ENCODE results near the gene ERLEC1.
"Not testable (repeated sequence)": the region's sequence is repeated elsewhere in the genome, so short reads cannot be mapped to it uniquely, and the experiment has no call there.

ERLEC1 gene, protein sequence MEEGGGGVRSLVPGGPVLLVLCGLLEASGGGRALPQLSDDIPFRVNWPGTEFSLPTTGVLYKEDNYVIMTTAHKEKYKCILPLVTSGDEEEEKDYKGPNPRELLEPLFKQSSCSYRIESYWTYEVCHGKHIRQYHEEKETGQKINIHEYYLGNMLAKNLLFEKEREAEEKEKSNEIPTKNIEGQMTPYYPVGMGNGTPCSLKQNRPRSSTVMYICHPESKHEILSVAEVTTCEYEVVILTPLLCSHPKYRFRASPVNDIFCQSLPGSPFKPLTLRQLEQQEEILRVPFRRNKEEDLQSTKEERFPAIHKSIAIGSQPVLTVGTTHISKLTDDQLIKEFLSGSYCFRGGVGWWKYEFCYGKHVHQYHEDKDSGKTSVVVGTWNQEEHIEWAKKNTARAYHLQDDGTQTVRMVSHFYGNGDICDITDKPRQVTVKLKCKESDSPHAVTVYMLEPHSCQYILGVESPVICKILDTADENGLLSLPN

DNA sequence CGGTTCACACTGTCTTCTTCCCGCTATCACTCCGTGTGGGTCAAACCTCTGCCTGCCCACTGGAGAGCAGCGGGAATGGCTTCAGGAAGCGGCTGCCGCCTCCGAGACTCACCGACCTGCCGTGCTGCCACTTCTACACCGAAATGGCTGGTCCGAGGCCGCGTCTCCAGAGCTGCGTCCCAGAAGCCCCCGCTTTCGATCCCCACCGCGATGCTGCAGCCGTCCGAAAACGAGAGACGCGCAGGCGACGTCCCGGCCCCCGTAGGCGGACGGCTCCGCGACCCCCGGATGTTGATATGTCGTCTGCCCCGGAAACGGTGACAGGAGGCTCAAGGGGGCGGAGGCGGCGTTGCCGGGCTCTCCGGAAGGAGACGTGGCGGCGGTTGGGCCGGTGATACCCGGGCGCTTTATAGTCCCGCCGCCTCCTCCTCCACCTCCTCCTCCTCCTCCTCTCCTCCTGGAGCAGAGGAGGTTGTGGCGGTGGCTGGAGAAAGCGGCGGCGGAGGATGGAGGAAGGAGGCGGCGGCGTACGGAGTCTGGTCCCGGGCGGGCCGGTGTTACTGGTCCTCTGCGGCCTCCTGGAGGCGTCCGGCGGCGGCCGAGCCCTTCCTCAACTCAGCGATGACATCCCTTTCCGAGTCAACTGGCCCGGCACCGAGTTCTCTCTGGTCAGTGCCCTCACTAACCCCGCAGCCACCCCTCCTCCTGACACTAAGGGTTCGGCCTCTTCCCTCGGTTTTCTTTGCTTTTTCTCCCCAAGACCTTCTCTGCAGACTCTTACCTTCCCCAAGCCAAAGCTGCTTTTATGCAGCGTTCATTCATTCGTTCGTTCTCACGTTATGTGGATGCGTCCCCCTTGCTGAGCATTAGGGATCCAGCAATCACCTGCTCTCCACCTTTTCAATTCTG is at the start of gene ERLEC1, which contains the start of gene ASB3:
ERLEC1 (plus strand) TSS at position 340 of the 909 bp plus-strand sequence; CDS start at position 507, 167 bp downstream.
ASB3 (minus strand) TSS at position 249 of the 909 bp plus-strand sequence. CDS start 21,381 bp downstream, outside the sequence.
- peak; percentile 70 for DNase-seq

DNA sequence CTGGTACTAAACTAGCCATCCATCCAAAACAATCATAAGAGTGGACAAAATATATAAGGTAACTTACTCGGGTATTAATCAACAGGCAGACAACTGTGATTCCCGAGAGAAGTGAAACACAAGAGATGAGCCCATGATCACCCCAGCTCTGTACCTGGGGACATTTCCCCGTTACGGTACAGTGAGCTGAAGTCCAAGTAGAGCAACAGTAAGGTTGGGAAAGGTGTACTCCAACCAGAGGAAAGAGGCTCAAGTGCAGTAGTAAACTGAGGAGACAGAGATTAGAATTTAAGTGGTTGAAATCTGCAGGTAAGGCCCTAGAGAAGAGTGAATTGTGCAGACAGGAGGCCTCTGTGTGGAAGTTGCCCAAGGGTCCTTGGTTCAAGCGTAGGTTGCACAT is 49.8 kb upstream of the ERLEC1 start:
- DNase-seq = no peak

DNA sequence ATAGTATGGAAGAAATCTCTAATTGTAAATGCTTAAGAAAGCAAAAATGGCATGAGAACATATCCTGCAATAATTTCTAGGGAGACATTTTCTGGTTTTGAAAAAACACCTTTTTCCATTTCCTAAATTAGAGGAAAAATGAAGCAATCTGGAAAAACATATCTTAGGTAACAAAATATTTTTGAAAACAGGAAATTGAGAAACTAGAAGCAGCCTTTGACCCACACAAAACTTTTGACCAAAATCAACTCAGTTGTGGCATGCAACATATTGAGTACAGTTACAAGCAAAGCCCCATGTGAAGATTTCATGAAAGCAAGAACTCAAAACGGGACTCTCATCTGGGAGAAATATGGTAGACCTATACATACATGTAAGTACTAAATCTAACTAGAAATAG is 47.8 kb upstream of the ERLEC1 start:
- DNase-seq = no peak

DNA sequence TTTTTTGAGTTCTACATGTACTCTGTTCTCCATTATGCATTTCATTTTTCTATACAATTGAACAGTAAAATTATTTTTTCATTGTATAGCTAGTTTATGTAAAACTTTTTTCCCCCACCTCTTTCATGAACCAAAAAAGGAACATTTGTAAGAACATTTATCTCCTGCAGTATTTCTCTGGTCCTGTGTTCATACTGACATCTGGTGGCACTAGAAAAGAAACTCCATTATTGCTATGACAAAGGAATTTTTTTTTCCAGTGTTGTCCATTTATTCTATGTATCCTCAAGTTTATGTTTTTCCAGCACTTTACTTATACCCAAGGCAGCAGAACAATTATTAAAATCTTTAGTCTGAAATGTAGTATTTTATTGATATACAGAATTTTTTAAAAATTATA is 46.7 kb upstream of the ERLEC1 start:
- no peak for DNase-seq

DNA sequence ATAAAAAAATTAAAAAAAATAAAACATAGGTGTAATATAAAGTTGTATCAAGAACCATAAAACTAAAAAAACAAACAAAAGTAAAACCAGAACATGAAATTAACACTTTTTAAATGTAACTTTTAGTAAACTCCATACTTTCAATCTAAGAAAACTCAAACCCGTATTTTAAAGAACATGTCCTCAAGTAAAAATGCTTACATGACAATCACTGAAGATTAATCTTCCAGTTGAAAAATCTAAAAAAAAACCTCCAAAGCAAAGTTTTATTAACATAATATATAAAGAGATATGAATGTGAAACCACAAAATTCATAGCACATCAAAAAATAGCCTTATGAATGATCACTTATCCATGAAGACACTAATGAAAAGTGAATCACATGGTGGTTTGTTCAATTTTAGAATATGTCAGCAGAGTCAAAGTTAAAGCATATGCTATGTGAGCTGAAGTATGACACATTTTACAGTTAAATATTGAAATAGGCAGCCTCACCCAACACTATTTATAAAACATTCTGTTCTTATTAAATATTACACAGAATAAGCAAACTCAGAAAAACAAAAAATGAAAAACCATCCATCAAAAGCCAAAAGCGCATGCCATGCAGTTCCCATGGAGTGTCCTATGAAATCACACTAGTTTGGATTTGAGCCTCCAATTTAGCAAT is 42.3 kb upstream of the ERLEC1 start:
- DNase-seq = no peak

DNA sequence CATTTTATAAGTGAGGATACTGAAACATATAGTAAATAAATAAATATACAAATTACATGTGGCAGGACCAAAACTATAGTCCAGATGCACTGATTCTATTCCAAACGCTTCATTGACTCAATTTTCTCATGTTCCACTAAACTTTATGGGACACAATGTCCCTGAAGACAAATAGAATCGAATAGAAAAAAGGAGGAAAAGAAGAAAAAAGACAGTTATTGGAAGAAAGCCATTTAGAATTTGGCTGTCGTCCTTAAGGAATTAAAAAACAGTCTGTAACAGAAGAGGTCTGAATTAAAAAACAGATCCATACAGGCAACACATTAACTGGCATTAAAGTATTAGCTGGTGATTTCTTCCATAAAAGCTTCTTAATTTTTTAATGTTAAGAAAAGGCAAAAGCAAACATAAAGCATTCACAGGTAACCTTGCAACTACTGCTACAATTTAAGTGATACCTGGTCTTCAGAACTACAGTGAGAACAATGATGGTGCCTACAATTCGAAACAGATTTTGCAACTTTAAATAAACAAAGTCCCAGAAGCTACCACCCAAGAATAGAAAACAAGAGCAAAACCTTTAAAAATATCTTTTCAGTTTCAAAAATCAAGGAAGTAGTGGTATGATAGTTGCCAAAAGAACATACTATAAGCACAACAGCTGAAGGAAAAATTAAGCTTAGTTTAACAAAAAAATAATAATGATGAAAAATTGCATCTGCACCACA is 36.6 kb upstream of the ERLEC1 start:
- no peak for DNase-seq

DNA sequence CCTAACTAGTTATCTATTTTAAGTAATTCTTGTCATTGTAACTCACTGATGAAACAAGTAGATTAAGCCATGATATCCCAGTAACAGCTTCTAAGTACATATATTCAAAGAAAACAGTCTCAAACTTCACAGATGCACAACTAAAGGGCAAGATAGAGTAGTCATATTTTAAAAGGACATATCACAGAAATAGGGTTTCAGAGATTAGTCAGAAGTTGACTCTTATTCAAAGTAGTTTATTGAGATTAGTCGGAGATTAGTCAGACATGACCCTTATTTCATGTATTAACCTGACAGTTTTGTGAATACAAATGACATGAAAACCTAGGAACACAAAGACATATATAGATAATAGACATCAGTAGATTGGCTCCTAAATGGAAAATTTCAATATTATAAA is 35.1 kb upstream of the ERLEC1 start:
- no peak for DNase-seq

DNA sequence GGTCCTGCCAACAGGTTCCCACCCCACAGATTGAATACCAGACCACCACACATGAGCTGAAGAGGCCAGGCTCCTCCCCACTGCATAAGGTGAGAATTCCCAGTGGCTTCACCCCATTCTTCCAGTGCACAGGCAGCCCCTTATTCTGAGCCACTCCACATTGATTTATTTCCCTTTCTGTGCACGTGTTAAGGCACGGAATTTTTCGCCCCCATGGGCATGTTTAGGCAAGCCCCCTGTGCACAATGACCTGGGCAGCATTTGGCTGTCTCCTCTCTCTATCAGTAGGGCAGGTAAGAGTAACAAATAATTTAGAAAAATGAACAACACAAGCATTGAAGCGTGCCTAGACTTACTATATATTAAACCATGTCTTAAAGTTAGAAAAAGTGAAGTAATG is 34.5 kb upstream of the ERLEC1 start:
- no peak for DNase-seq

DNA sequence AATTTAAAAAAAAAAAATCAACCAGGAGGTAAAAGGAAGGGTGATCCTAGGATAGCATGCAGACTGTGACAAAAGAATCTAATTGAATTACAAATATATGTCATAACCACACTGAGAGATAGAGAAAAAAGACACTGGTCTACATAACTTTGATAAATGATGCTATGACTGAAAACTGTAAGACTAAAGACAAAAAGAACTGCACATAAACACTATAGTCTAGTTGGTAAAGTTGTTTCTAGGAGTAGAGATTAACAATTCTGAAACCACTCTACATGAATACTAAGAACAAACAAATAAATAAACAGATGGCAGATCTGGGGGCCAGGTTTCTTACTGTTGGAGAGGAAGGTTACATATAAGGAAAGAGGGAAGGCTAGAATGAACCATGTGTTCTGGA is 33.8 kb upstream of the ERLEC1 start:
- no peak for DNase-seq

DNA sequence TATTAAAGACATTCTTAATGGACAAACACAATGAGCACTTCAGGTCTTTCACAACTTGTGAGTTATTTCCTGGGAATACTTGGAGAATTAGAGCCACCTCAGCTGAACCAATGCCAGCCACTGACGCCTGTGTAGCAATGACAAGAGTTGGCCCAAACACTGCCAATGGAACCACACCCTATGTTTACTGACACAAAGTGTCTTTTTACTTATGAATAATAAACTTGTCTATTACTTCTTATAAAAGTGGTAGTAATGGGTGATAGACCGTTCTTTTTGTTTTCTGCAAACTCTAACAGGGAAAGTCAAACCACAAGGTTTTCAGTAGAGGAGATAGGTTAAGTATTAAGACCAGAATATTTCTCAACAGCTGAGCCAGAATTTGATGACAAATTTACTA is 31.7 kb upstream of the ERLEC1 start:
- DNase-seq = no peak

DNA sequence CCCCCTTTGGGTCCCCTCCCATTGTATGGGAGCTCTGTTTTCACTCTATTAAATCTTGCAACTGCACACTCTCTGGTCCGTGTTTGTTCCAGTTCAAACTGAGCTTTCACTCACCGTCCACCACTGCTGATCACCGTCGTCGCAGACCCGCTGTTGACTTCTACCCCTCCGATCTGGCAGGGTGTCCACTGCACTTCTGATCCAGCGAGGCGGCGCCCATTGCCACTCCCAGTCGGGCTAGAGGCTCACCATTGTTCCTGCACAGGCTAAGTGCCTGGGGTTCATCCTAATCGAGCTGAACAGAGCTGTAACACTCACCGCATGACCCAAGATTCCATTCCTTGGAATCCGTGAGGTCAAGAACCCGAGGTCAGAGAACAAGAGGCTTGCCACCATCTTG is 30.2 kb upstream of the ERLEC1 start:
- DNase-seq = no peak

DNA sequence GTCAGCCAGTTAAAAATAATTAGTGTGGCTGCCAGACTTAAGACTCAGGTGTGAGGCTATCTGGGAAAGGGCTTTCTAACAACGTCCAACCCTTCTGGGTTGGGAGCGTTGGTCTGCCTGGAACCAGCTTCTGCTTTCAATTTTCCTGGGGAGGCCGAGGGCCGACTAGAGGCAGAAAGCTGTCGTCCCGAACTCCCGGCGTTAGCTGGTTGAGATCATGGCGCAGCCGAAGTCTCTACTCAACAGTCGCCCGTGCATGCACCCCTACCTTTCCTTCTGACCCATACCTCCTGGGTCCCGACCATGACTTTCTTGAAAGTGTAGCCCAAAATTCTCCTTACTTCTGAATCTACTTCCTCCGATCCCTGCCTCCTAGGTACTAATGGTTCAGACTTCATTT is 29.6 kb upstream of the ERLEC1 start:
- not testable (repeated sequence) for DNase-seq

DNA sequence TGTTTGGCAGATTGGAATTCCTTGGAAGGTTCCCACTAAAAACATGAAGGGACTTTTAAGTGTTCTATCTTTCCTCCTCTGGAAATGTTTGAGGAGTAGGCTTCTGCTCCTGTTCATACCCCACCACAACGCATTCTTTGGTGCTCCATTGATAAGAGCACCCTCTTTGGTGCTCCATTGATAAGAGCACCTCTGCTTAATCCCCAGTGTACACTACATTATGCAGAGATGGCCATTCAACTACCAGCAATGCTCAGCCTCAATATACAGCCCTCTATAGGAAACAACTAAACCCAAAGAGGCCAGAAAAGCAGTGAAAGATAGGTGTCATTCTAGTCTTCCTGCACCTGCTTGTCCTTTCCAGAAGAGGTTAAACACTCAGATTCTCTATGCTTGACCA is 21.1 kb upstream of the ERLEC1 start:
- no peak for DNase-seq

DNA sequence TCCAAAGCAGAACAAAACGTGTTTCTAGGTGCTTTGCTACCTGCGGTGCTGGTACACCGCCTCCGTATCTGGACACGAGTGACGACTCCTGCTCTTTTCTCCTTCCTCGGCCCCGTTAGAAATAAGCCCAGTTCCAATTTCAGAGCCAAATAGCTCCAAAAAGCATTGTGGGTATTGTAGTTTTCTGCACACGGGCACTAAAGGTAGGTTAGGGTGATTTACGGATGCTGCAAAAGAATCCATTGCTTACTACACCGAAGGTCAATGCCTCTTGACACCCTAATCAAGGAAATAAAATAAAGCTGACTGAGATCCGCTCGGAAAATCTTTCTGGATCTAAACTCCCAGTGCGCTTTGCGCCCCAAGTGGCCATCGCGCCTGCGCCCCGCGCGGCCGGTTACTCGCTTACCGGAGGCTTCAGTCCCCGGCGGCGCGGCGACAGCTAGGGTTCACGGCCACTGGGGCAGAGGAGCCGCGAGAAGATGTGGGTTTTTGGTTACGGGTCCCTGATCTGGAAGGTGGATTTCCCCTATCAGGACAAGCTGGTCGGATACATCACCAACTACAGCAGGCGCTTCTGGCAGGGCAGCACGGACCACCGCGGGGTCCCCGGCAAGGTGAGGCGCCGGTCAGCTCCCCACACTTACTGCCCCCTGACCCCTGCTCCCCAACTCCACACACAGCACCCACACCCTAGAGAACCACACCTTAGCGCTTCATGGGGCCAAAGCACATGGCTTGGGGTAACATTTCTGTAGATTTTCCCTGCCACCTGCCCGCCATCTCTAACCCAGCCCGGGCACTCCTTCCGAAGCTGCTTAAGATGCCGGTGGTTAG is 19.2 kb upstream of the ERLEC1 start, which contains the start of gene CHAC2:
CHAC2 (plus strand) TSS at position 400 of the 837 bp plus-strand sequence; CDS start at position 483, 83 bp downstream.
- peak; percentile 73 for DNase-seq

DNA sequence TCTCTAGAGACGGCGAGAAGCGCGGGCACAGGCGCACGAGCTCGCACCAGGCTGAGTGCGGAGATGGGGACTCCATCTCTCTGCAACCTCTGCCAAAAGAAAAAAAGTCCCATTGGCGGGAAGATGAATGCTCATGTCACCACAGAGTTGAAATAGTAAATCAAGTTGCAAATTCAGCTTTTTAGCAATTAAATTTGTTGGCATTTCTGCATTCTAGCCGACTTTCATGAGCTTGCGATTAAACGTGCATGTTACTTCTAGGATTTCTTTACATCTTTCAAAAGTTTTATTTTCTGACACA is 18.7 kb upstream of the ERLEC1 start:
- peak; percentile 4 for DNase-seq

DNA sequence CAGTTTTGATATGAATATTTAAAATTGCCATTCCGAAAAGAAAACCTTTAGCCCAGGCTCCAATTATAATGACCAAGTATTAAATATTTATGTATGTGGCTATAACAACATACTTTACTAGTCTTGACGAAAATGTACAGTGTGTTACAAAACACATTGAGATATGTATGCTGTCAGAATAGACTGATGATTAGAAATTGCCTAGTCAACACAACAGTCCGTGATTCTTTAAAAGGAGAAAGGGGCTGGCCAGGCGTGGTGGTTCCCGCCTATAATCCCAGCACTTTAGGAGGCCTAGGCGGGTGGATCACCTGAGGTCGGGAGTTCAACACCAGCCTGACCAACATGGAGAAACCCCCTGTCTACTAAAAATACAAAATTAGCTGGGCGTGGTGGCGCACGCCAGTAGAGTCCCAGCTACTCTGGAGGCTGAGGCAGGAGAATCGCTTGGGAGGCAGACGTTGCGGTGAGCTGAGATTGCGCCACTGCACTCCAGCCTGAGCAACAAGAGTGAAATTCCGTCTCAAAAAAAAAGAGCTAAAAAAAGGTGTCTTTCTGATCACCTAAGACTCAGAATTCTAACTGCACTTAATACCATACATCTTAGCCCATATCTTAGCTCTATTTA is 17.4 kb upstream of the ERLEC1 start:
- DNase-seq = no peak

DNA sequence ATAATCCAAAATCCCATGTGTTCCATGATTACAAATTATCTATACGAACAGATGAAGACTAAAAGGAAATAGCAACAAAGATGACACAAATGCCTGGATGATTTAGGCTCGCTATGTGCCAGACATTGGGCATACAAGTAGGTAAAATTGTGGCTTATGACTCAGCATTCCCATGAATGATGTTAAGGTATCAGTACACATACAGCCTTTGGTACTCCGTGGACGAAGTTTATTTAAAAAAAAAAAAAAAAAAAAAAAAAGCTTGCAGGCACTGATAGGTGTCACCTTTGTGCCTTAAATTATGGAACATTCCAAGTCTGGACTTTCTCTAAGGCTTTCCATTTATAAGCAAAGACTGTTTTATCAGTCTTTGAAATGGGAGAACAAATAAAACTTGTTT is 16.6 kb upstream of the ERLEC1 start:
- no peak for DNase-seq

DNA sequence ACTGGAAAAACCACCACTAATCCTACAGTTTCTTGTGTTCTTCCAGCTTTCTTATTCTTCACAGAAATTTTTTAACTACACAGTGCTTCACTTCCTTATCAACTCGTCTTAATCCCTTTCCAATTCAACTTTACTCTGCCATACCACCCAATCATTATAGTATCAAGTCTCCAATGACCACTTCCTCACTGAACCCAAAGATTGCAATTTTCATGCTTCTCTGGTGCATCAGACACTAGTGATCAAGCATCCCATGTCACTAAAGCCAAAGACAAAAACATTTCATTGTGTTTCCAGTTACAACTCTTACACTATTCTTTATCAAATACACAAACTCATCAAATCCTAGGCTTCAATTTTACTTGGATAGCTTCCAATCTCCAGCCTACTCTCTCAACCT is 9.7 kb upstream of the ERLEC1 start:
- DNase-seq = no peak

DNA sequence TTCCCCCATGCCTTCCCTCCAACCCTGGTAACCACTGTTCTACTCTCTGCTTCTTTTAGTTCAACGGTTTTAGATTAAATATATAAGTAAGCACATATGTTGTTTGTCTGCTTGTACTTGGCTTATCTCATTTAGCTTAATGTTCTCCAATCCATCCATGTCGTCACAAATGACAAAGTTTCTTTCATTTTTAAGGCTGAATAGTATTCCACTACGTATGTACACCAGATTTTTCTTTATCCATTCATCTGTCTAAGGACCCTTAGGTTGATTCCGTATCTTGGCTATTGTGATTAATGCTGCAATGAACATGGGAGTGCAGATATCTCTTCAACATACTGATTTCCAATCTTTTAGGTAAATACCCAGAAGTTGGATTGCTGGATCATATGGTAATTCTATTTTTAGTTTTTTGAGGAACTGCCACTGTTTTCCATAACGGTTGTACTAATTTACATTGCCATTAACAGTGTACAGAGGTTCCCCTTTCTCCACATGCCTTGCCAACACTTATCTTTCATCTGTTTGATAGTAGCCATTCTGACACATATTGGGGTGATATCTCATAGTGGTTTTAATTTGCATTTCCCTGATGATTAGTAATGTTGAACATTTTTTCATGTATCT is 8.2 kb upstream of the ERLEC1 start:
- DNase-seq = no peak

DNA sequence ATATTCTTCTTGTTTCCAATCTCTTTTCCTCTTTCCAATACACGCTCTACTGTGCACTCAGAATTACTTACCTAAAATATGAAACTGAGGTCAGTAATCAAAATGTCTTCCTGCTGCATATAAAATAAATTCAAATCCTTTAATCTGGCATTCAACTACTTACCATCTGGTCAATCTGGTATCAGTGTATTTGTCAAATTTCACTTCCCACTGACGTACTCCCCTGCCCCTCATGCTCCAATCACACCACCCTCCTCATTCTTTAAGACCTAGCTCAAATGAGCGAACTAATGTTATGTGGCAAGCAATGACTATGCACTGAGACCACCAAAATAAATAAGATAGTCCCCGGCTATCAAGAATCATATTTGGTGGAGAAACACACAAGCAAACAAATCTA is 6.8 kb upstream of the ERLEC1 start:
- no peak for DNase-seq

DNA sequence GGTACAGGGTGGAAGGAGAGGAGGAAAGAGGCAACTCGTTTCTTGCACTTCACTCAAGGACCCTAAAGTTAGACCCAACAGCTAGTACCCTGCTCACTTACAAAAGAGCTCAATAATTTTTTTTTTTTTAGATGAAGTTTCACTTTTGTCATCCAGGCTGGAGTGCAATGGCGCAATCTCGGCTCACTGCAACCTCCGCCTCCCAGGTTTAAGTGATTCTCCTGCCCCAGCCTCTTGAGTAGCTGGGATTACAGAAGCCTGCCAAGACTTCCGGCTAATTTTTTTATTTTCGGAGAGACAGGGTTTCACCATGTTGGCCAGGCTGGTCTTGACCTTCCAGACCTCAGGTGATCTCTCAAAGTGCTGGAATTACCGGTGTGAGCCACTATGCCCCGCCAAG is 4.2 kb upstream of the ERLEC1 start:
- DNase-seq = no peak

All from NCI-H2029 (cell line).